Astrocyte (in vitro differentiated cells and primary cell): Measurements from ENCODE around the gene TNFRSF1A. TPM values are rescaled to one million over a fixed set of nuclear protein-coding genes. Genes with fewer than 3 reads are reported as not detected.

ENCODE experiments used
- total RNA-seq: library from RNA; stranded (reverse); gene quantifications from 2 replicates; pipeline ENCODE4 v1.2.1, GENCODE V29; 2021

Gene TNFRSF1A
- total RNA-seq, 1 donor from 2014 or later, result 118 TPM

Other genes with a start within 250 kb of the TNFRSF1A start
- 0.23 and 0.82 TPM in 2 replicates for gene VWF, start 217.4 kb downstream of the TNFRSF1A start, total RNA-seq
- 46.0 and 52.2 TPM in 2 replicates for gene CD9, start 141.7 kb downstream of the TNFRSF1A start, total RNA-seq
- gene PLEKHG6, start 31.4 kb downstream of the TNFRSF1A start, total RNA-seq, result 0.72 and 2.5 TPM in 2 replicates
- 0.94 and 1.3 TPM in 2 replicates for gene SCNN1A, start 33.5 kb upstream of the TNFRSF1A start, total RNA-seq
- gene LTBR, start 42.1 kb upstream of the TNFRSF1A start, total RNA-seq, result 2.8 and 2.9 TPM in 2 replicates
- not detected in 2 replicates for gene CD27, start 102.9 kb upstream of the TNFRSF1A start, total RNA-seq
- gene TAPBPL, start 110.0 kb upstream of the TNFRSF1A start, total RNA-seq, result 0.87 and 1.6 TPM in 2 replicates
- 21.0 and 23.1 TPM in 2 replicates for gene VAMP1, start 128.6 kb upstream of the TNFRSF1A start, total RNA-seq
- gene MRPL51, start 151.2 kb upstream of the TNFRSF1A start, total RNA-seq, result 192 and 202 TPM in 2 replicates
- 18.6 and 21.1 TPM in 2 replicates for gene NCAPD2, start 152.0 kb upstream of the TNFRSF1A start, total RNA-seq
- gene GAPDH, start 192.4 kb upstream of the TNFRSF1A start, total RNA-seq, result 5,151 and 5,167 TPM in 2 replicates
- gene IFFO1, start 214.0 kb upstream of the TNFRSF1A start, total RNA-seq, result 18.8 and 20.8 TPM in 2 replicates
- 53.1 and 66.8 TPM in 2 replicates for gene NOP2, start 226.2 kb upstream of the TNFRSF1A start, total RNA-seq